Endothelial cell of umbilical vein (primary cell): ENCODE measurements around the gene TMEM151A. TPM values are rescaled to one million over a fixed set of nuclear protein-coding genes. Genes with fewer than 3 reads are reported as not detected.

Experiments
- BruUV-seq: library from RNA; stranded (reverse); fragments of 400-500 nt; replicated peaks from 2 replicates; lab custom pipeline; 2021; lab: Mats Ljungman, UMichigan
- CTCF ChIA-PET: fragments of 300-600, 350-600 bp; sonication (Branson Sonifier 250); formaldehyde crosslinking; loops from one replicate; lab custom pipeline; 2021; ENCODE audit warnings: antibody characterized with exemption, inconsistent platforms; lab: Charles Lee
- POLR2A ChIA-PET: fragments of 300-600, 350-600 bp; sonication (Branson Sonifier 250); formaldehyde crosslinking; loops from one replicate; lab custom pipeline; 2021; ENCODE audit warnings: antibody characterized with exemption, inconsistent platforms; lab: Charles Lee
- DNase-seq: peaks from one replicate; pipeline ENCODE4 v3.0.0-alpha.2; 2011; ENCODE audit warnings: low read depth, low spot score
- FAIRE-seq: peaks from 2 replicates; lab custom pipeline; 2011; peaks lifted over from hg19 to GRCh38; lab: Jason Lieb, UNC
- H2AFZ ChIP-seq: 2 replicates; pipeline ENCODE4 v1.6.0; 2012; ENCODE audit warnings: low read depth, low read length, control low read depth, inconsistent platforms
- H3K27ac ChIP-seq: 2 replicates; pipeline ENCODE4 v1.5.1; 2011; ENCODE audit warnings: low read depth, mild to moderate bottlenecking, control low read depth, low read length, moderate library complexity; ENCODE audit not compliant: insufficient read depth
- H3K27me3 ChIP-seq, 2 experiments: 2 replicates each; pipeline versions ENCODE4 v1.6.0 to v1.6.1; 2011; ENCODE audit warnings: low read length in 2 of 2, mixed read lengths in 1 of 2; ENCODE audit not compliant: control insufficient read depth in 2 of 2, insufficient read depth in 2 of 2
- H3K36me3 ChIP-seq, 2 experiments: 2 replicates in 1 of 2; 3 replicates in 1 of 2; pipeline ENCODE4 v1.5.1; 2011; ENCODE audit warnings: low read length in 2 of 2, mild to moderate bottlenecking in 1 of 2, moderate library complexity in 1 of 2; ENCODE audit not compliant: control insufficient read depth in 2 of 2, insufficient read depth in 2 of 2; ENCODE audit errors: extremely low read depth in 1 of 2
- H3K4me1 ChIP-seq: 3 replicates; pipeline ENCODE4 v1.5.1; 2011; ENCODE audit warnings: mild to moderate bottlenecking, low read length; ENCODE audit not compliant: control insufficient read depth, insufficient read depth; ENCODE audit errors: extremely low read depth
- H3K4me2 ChIP-seq: 2 replicates; pipeline ENCODE4 v1.6.1; 2011; ENCODE audit warnings: low read length, control low read depth, mixed read lengths; ENCODE audit not compliant: insufficient read depth
- H3K4me3 ChIP-seq, 3 experiments: fragments of 200-600 bp in 1 of 3; sonication (generic), shearing (Covaris generic) in 1 of 3; replicated peaks in 1 of 3; 2 replicates each; pipeline ENCODE4 v1.5.1; 2011 to 2016; ENCODE audit warnings: control low read depth in 3 of 3, low read length in 3 of 3, mild to moderate bottlenecking in 2 of 3, inconsistent platforms in 1 of 3, low read depth in 1 of 3, moderate library complexity in 1 of 3; ENCODE audit not compliant: insufficient read depth in 1 of 3
- H3K79me2 ChIP-seq: 2 replicates; pipeline ENCODE4 v1.6.0; 2012; ENCODE audit warnings: low read length, inconsistent platforms; ENCODE audit not compliant: control insufficient read depth, insufficient read depth
- H3K9ac ChIP-seq: replicated peaks from 2 replicates; pipeline ENCODE3; 2011; ENCODE audit warnings: low read length, control low read depth; ENCODE audit not compliant: insufficient read depth; ENCODE audit errors: extremely low read depth
- H3K9me1 ChIP-seq: replicated peaks from 3 replicates; pipeline ENCODE4 v1.6.0; 2011; ENCODE audit warnings: mild to moderate bottlenecking, low read length; ENCODE audit not compliant: control insufficient read depth, insufficient read depth; ENCODE audit errors: extremely low read depth
- H3K9me3 ChIP-seq: replicated peaks from 2 replicates; pipeline ENCODE4 v1.5.1; 2012; ENCODE audit warnings: low read length, inconsistent platforms; ENCODE audit not compliant: control insufficient read depth, insufficient read depth
- H4K20me1 ChIP-seq: replicated peaks from 2 replicates; pipeline ENCODE3; 2011; ENCODE audit warnings: mild to moderate bottlenecking, low read length; ENCODE audit not compliant: control insufficient read depth, insufficient read depth; ENCODE audit errors: extremely low read depth
- EZH2 ChIP-seq: IDR thresholded peaks from 2 replicates; pipeline ENCODE4 v1.6.1; 2012; ENCODE audit warnings: borderline replicate concordance, low read depth, mild to moderate bottlenecking, moderate library complexity, low read length, inconsistent platforms; ENCODE audit not compliant: severe bottlenecking
- FOS ChIP-seq: IDR thresholded peaks from 2 replicates; pipeline ENCODE4 v1.6.1; 2011; ENCODE audit warnings: mild to moderate bottlenecking, low read length, moderate library complexity, borderline replicate concordance; ENCODE audit not compliant: insufficient read depth
- GATA2 ChIP-seq: IDR thresholded peaks from 2 replicates; pipeline ENCODE4 v1.7.0; 2011; ENCODE audit warnings: low read depth, mild to moderate bottlenecking, moderate library complexity, mixed read lengths, low read length; ENCODE audit not compliant: insufficient read length, insufficient read depth
- JUN ChIP-seq: IDR thresholded peaks from 2 replicates; pipeline ENCODE4 v1.6.1; 2011; ENCODE audit warnings: borderline replicate concordance, low read depth; ENCODE audit not compliant: insufficient read length, insufficient read depth
- MAX ChIP-seq: IDR thresholded peaks from 2 replicates; pipeline ENCODE4 v1.6.1; 2011; ENCODE audit not compliant: insufficient read depth, insufficient read length
- MYC ChIP-seq: IDR thresholded peaks from one replicate; pipeline ENCODE4 v1.6.1; 2011; ENCODE audit warnings: mild to moderate bottlenecking, low read depth, low read length
- POLR2A ChIP-seq: IDR thresholded peaks from 2 replicates; pipeline ENCODE4 v1.6.1; 2012; ENCODE audit warnings: low read depth, mild to moderate bottlenecking, control low read depth, low read length
- POLR2AphosphoS5 ChIP-seq: IDR thresholded peaks from 2 replicates; pipeline ENCODE4 v1.6.1; 2012; ENCODE audit warnings: low read depth, mild to moderate bottlenecking, control low read depth, low read length, moderate library complexity; ENCODE audit not compliant: insufficient read depth
- dilution Hi-C: fragments of 300-500 bp; cut with MboI; formaldehyde crosslinking; loops from one replicate; pipeline ENCODE4 v1.15.0; 2019; ENCODE audit warnings: low sequenced_read_pairs; ENCODE audit not compliant: extremely low pct_ligation_motif_present
- intact Hi-C: fragments of 100-400 bp; cut with micrococcal nuclease; formaldehyde crosslinking; loops from one replicate; pipeline ENCODE4 v1.10.0; 2022
- polyA plus RNA-seq, 4 experiments: library from polyadenylated mRNA; depleted of rRNA in 3 of 4; stranded (reverse) in 3 of 4; unstranded in 1 of 4; fragments of >200 nt; gene quantifications; 2 replicates each; pipeline versions ENCODE4 v1.2.1 to v1.2.3, GENCODE V29; 2011 to 2012; ENCODE audit warnings: missing spikeins in 1 of 4
- total RNA-seq: library from RNA; stranded (reverse); gene quantifications from 2 replicates; pipeline ENCODE4 v1.2.3, GENCODE V29; 2021
- TF ChIP-seq, protein P1 (sequence below), 2 donors: IDR thresholded peaks; 1 replicate in 1 of 2; 2 replicates in 1 of 2; pipeline ENCODE4 v1.5.1; 2011; ENCODE audit warnings: low read length in 2 of 2, mild to moderate bottlenecking in 2 of 2, moderate library complexity in 2 of 2, control low read depth in 1 of 2, inconsistent platforms in 1 of 2, low read depth in 1 of 2; ENCODE audit not compliant: insufficient read depth in 1 of 2; ENCODE audit errors: extremely low read depth in 1 of 2

The TMEM151A gene
- total and polyA plus RNA-seq, 2 donors (not counting 3 experiments of a cell fraction or from before 2014, with no cell fraction given), result not detected

DNA sequence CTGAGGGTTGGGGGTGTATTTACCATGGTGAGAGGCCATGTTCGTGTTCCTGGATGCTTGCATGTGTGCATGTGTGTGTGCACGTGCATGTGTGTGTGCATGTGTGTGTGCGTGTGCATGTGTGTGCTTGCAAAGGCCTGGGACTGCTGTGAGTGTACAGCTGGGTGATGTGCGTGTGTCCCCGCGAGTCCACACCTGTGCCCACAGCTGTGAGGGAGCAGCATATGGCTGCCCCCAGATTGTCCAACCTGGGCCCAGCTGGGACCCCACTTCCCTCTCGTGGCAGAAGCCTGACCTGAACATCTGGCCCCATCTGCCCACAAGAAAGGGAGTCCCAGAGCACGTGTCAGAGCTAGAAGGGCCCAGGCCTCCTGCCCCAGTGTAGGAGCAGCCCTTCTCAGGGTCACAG lies 33.6 kb downstream of the TMEM151A start:
- H3K79me2 ChIP-seq, result no peaks in the 10 kb centered on the region
- no peak overlapping the region for H2AFZ ChIP-seq
- no peaks in the 10 kb centered on the region for H3K9me1 ChIP-seq
- dilution Hi-C loops (no loop called here), intact Hi-C loops (no loop called here)
- no TSS peak for BruUV-seq
- TF ChIP-seq MAX, result no peak
- no peak for TF ChIP-seq POLR2A
- no peak for TF ChIP-seq JUN
- TF ChIP-seq EZH2, result no peak
- TF ChIP-seq GATA2, result no peak
- no peak for TF ChIP-seq FOS
- no peak for TF ChIP-seq POLR2AphosphoS5
- no peak for TF ChIP-seq MYC
- TF ChIP-seq, protein P1, sequence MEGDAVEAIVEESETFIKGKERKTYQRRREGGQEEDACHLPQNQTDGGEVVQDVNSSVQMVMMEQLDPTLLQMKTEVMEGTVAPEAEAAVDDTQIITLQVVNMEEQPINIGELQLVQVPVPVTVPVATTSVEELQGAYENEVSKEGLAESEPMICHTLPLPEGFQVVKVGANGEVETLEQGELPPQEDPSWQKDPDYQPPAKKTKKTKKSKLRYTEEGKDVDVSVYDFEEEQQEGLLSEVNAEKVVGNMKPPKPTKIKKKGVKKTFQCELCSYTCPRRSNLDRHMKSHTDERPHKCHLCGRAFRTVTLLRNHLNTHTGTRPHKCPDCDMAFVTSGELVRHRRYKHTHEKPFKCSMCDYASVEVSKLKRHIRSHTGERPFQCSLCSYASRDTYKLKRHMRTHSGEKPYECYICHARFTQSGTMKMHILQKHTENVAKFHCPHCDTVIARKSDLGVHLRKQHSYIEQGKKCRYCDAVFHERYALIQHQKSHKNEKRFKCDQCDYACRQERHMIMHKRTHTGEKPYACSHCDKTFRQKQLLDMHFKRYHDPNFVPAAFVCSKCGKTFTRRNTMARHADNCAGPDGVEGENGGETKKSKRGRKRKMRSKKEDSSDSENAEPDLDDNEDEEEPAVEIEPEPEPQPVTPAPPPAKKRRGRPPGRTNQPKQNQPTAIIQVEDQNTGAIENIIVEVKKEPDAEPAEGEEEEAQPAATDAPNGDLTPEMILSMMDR (IDR thresholded peaks at IDR 0.05; ENCODE audit: extremely low read depth in 1 of 2, insufficient read depth in 1 of 2, low read depth in 1 of 2, low read length in 2 of 2), result no peak
- H4K20me1 ChIP-seq, result no peaks in the 10 kb centered on the region
- H3K4me3 ChIP-seq, result no peak overlapping the region
- H3K4me1 ChIP-seq, result peaks cover 7% of the 10 kb centered on the region
- ChIA-PET CTCF (interaction anchor here (4.0 kb wide), 1 partner anchor 13 kb away, joined by 56 read pairs; no protein-coding TSS in a partner anchor), POLR2A (interaction anchor here (1.7 kb wide), 1 partner anchor 12 kb away, joined by 4 read pairs; no protein-coding TSS in a partner anchor)
- FAIRE-seq (no peak), DNase-seq (no peak)
- no peaks in the 10 kb centered on the region for H3K27me3 ChIP-seq
- H3K36me3 ChIP-seq, result no peaks in the 10 kb centered on the region
- H3K9ac ChIP-seq, result no peak overlapping the region
- no peaks in the 10 kb centered on the region for H3K9me3 ChIP-seq
- no peak overlapping the region for H3K27ac ChIP-seq
- no peak overlapping the region for H3K4me2 ChIP-seq
